ENCODE data around the gene CYP11A1.

GRCh38 chr15:74385733-74386132 lies 18.3 kb upstream of the CYP11A1 start:
- TF ChIP-seq POLR2A (IDR thresholded peaks at IDR 0.05) (no peak), CTCF (IDR thresholded peaks at IDR 0.05) (no peak)

Data from testis (tissue), 2 donors.